ENCODE measurements around the gene RCC2. TPM values are rescaled to one million over a fixed set of nuclear protein-coding genes. Genes with fewer than 3 reads are reported as not detected.

The RCC2 gene
- total RNA-seq, 1 experiment from 2014 or later: 82.7 TPM

- Histone ChIP-seq H3K4me1 (ENCODE audit: insufficient read depth, low read length) (peaks cover 11% of the 10 kb centered on the region), H3K4me2 (ENCODE audit: low read length) (no peak overlapping the region), H2AFZ (ENCODE audit: low read length) (no peak overlapping the region), H3K9me2 (replicated peaks; ENCODE audit: low read length) (no peaks in the 10 kb centered on the region), H4K20me1 (ENCODE audit: low read length) (no peaks in the 10 kb centered on the region), H3K4me3 (ENCODE audit: low read length) (no peak overlapping the region), H3K9ac (ENCODE audit: low read length) (no peak overlapping the region), H3F3A (ENCODE audit: low read length, unreplicated experiment) (no peaks in the 10 kb centered on the region), H3K27ac (ENCODE audit: low read length) (no peak overlapping the region), H3K36me3 (ENCODE audit: low read depth, low read length) (peaks cover 7% of the 10 kb centered on the region; the same call in 1 of the 2 replicates), H3K79me2 (ENCODE audit: low read length) (no peaks in the 10 kb centered on the region), H3K9me3 (ENCODE audit: low read length) (no peaks in the 10 kb centered on the region), H3K27me3 (ENCODE audit: low read length) (no peaks in the 10 kb centered on the region)
- ATAC-seq (no peak), DNase-seq (no peak)
- POLR2A ChIA-PET (ENCODE audit: unreplicated experiment): no interaction called here
- CTCF ChIA-PET: interaction anchor here (0.6 kb wide), 2 partner anchors 62 to 162 kb away, joined by 3 to 6 read pairs; no protein-coding TSS in a partner anchor
- intact Hi-C loops (cut with micrococcal nuclease): loop anchor here (10.0 kb wide), 1 partner anchor 279 kb away; no protein-coding TSS in a partner anchor
- TF ChIP-seq, protein P1, sequence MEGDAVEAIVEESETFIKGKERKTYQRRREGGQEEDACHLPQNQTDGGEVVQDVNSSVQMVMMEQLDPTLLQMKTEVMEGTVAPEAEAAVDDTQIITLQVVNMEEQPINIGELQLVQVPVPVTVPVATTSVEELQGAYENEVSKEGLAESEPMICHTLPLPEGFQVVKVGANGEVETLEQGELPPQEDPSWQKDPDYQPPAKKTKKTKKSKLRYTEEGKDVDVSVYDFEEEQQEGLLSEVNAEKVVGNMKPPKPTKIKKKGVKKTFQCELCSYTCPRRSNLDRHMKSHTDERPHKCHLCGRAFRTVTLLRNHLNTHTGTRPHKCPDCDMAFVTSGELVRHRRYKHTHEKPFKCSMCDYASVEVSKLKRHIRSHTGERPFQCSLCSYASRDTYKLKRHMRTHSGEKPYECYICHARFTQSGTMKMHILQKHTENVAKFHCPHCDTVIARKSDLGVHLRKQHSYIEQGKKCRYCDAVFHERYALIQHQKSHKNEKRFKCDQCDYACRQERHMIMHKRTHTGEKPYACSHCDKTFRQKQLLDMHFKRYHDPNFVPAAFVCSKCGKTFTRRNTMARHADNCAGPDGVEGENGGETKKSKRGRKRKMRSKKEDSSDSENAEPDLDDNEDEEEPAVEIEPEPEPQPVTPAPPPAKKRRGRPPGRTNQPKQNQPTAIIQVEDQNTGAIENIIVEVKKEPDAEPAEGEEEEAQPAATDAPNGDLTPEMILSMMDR (conservative IDR thresholded peaks at IDR 0.05; ENCODE audit: low read depth, low read length): no peak
- TF ChIP-seq EZH2phosphoT487 (IDR thresholded peaks at IDR 0.05; ENCODE audit: borderline replicate concordance, low read length) (no peak), EZH2 (IDR thresholded peaks at IDR 0.05; ENCODE audit: low read length, unreplicated experiment) (no peak)
- BruUV-seq (replicated peaks): no TSS peak
Observed at GRCh38 chr1:17404034-17404684, 35.3 kb downstream of the RCC2 start.

GRCh38 chr1:17403081-17403480 is 36.4 kb downstream of the RCC2 start:
- no TSS peak for BruUV-seq (replicated peaks)
- POLR2A ChIA-PET (ENCODE audit: unreplicated experiment): interaction anchor here (0.6 kb wide), 1 partner anchor 41 kb away, joined by 4 read pairs; no protein-coding TSS in a partner anchor
- Histone ChIP-seq H3F3A (ENCODE audit: low read length, unreplicated experiment) (no peaks in the 10 kb centered on the region), H3K4me3 (ENCODE audit: low read length) (no peak overlapping the region), H3K4me1 (ENCODE audit: insufficient read depth, low read length) (peaks cover 11% of the 10 kb centered on the region), H3K4me2 (ENCODE audit: low read length) (no peak overlapping the region), H3K27ac (ENCODE audit: low read length) (no peak overlapping the region), H4K20me1 (ENCODE audit: low read length) (no peaks in the 10 kb centered on the region), H3K79me2 (ENCODE audit: low read length) (no peaks in the 10 kb centered on the region), H3K36me3 (ENCODE audit: low read depth, low read length) (no peaks in the 10 kb centered on the region; the same call in 1 of the 2 replicates), H3K9me2 (replicated peaks; ENCODE audit: low read length) (no peaks in the 10 kb centered on the region), H2AFZ (ENCODE audit: low read length) (no peak overlapping the region), H3K9ac (ENCODE audit: low read length) (no peak overlapping the region), H3K9me3 (ENCODE audit: low read length) (no peaks in the 10 kb centered on the region), H3K27me3 (ENCODE audit: low read length) (no peaks in the 10 kb centered on the region)
- CTCF ChIA-PET: no interaction called here
- peak; percentile 72 for DNase-seq
- intact Hi-C loops (cut with micrococcal nuclease): loop anchor here (10.0 kb wide), 1 partner anchor 278 kb away; no protein-coding TSS in a partner anchor
- TF ChIP-seq, protein P1 (conservative IDR thresholded peaks at IDR 0.05; ENCODE audit: low read depth, low read length): no peak
- TF ChIP-seq EZH2phosphoT487 (IDR thresholded peaks at IDR 0.05; ENCODE audit: borderline replicate concordance, low read length): no peak
- no peak for TF ChIP-seq EZH2 (IDR thresholded peaks at IDR 0.05; ENCODE audit: low read length, unreplicated experiment)
- ATAC-seq: peak; percentile 60

- Histone ChIP-seq H2AFZ (ENCODE audit: low read length) (no peak overlapping the region), H3K9me3 (ENCODE audit: low read length) (no peaks in the 10 kb centered on the region), H3K36me3 (ENCODE audit: low read depth, low read length) (no peaks in the 10 kb centered on the region), H3K79me2 (ENCODE audit: low read length) (no peaks in the 10 kb centered on the region), H3K4me1 (ENCODE audit: insufficient read depth, low read length) (peaks cover 11% of the 10 kb centered on the region), H3K9ac (ENCODE audit: low read length) (no peak overlapping the region), H3K9me2 (replicated peaks; ENCODE audit: low read length) (no peaks in the 10 kb centered on the region), H3K4me2 (ENCODE audit: low read length) (no peak overlapping the region), H3F3A (ENCODE audit: low read length, unreplicated experiment) (no peaks in the 10 kb centered on the region), H3K4me3 (ENCODE audit: low read length) (no peak overlapping the region), H4K20me1 (ENCODE audit: low read length) (no peaks in the 10 kb centered on the region), H3K27me3 (ENCODE audit: low read length) (no peaks in the 10 kb centered on the region), H3K27ac (ENCODE audit: low read length) (no peak overlapping the region)
- ChIA-PET POLR2A (ENCODE audit: unreplicated experiment) (no interaction called here), CTCF (no interaction called here)
- no peak for DNase-seq
- no peak for ATAC-seq
- intact Hi-C loops (cut with micrococcal nuclease): loop anchor here (10.0 kb wide), 1 partner anchor 277 kb away; no protein-coding TSS in a partner anchor
- no peak for TF ChIP-seq EZH2 (IDR thresholded peaks at IDR 0.05; ENCODE audit: low read length, unreplicated experiment)
- TF ChIP-seq EZH2phosphoT487 (IDR thresholded peaks at IDR 0.05; ENCODE audit: borderline replicate concordance, low read length): no peak
- TF ChIP-seq, protein P1 (conservative IDR thresholded peaks at IDR 0.05; ENCODE audit: low read depth, low read length): no peak
- BruUV-seq (replicated peaks): no TSS peak
Observed at GRCh38 chr1:17401841-17402240, 37.6 kb downstream of the RCC2 start.

Measured in PC-3 (cell line).